PC-9 (cell line): ENCODE measurements around the gene FZD7. TPM values are rescaled to one million over a fixed set of nuclear protein-coding genes. Genes with fewer than 3 reads are reported as not detected.

ENCODE experiments used
- BruUV-seq: library from RNA; stranded (reverse); fragments of 400-500 nt; replicated peaks from 2 replicates; lab custom pipeline; 2021; lab: Mats Ljungman, UMichigan
- CTCF ChIA-PET: fragments of 300-600 bp; sonication (Branson Sonifier 250); formaldehyde crosslinking; loops from one replicate; lab custom pipeline; 2022; ENCODE audit warnings: antibody characterized with exemption; lab: Charles Lee
- POLR2A ChIA-PET: fragments of 300-600 bp; sonication (Branson Sonifier 250); formaldehyde crosslinking; loops from one replicate; lab custom pipeline; 2022; ENCODE audit warnings: antibody characterized with exemption; ENCODE audit not compliant: unreplicated experiment; lab: Charles Lee
- DNase-seq, 2 experiments: peaks; one replicate each; pipeline versions ENCODE4 v3.0.0 to v3.0.0-alpha.2; 2015 to 2022; ENCODE audit warnings: mixed read lengths in 1 of 2
- H2AFZ ChIP-seq: fragments of 200-600 bp; sonication (generic); 2 replicates; pipeline ENCODE4 v1.8.1; 2017; ENCODE audit warnings: antibody characterized with exemption
- H3F3A ChIP-seq: fragments of 200-600 bp; sonication (generic); 2 replicates; pipeline ENCODE4 v1.8.1; 2017; ENCODE audit warnings: antibody characterized with exemption, mild to moderate bottlenecking, low read depth; ENCODE audit not compliant: insufficient read depth
- H3K27ac ChIP-seq: fragments of 200-600 bp; sonication (generic); 2 replicates; pipeline ENCODE4 v1.6.1; 2016; ENCODE audit warnings: mixed run types
- H3K27me3 ChIP-seq: fragments of 200-600 bp; sonication (generic); 2 replicates; pipeline ENCODE4 v1.6.1; 2016; ENCODE audit warnings: low read depth, mixed run types; ENCODE audit not compliant: insufficient read depth
- H3K36me3 ChIP-seq: fragments of 200-600 bp; sonication (generic); 2 replicates; pipeline ENCODE4 v1.6.1; 2016; ENCODE audit warnings: low read depth, mixed run types
- H3K4me1 ChIP-seq: fragments of 200-600 bp; sonication (generic); replicated peaks from 2 replicates; pipeline ENCODE4 v1.6.1; 2016; ENCODE audit warnings: mixed run types; ENCODE audit not compliant: insufficient read depth
- H3K4me2 ChIP-seq: fragments of 200-600 bp; sonication (generic); 2 replicates; pipeline ENCODE4 v1.6.1; 2017; ENCODE audit warnings: mixed run types
- H3K4me3 ChIP-seq: fragments of 200-600 bp; sonication (generic); 2 replicates; pipeline ENCODE4 v1.6.1; 2016; ENCODE audit warnings: mixed run types
- H3K79me2 ChIP-seq: fragments of 200-600 bp; sonication (generic); 2 replicates; pipeline ENCODE4 v1.6.1; 2017; ENCODE audit warnings: low read depth, mixed run types
- H3K9me2 ChIP-seq: fragments of 200-600 bp; sonication (generic); 2 replicates; pipeline ENCODE4 v1.8.1; 2017; ENCODE audit warnings: mild to moderate bottlenecking; ENCODE audit not compliant: insufficient read depth
- H3K9me3 ChIP-seq: fragments of 200-600 bp; sonication (generic); 2 replicates; pipeline ENCODE4 v1.8.1; 2016; ENCODE audit warnings: low read depth; ENCODE audit not compliant: insufficient read depth
- H4K20me1 ChIP-seq: fragments of 200-600 bp; sonication (generic); 2 replicates; pipeline ENCODE4 v1.8.1; 2017; ENCODE audit not compliant: insufficient read depth
- EZH2 ChIP-seq: fragments of 200-600 bp; sonication (generic); IDR thresholded peaks from 2 replicates; pipeline ENCODE4 v1.8.0; 2017; ENCODE audit warnings: antibody characterized with exemption, low read depth
- intact Hi-C: fragments of 100-400 bp; cut with micrococcal nuclease; formaldehyde crosslinking; loops from one replicate; pipeline ENCODE4 v1.10.0; 2022; ENCODE audit not compliant: unreplicated experiment
- total RNA-seq: library from RNA; stranded (reverse); gene quantifications from 2 replicates; pipeline ENCODE4 v1.2.3, GENCODE V29; 2021
- TF ChIP-seq, protein P1 (sequence below): fragments of 200-600 bp; sonication (generic); conservative IDR thresholded peaks from 2 replicates; pipeline ENCODE4 v1.6.1; 2017; ENCODE audit warnings: mixed run types, antibody characterized with exemption, mild to moderate bottlenecking, moderate library complexity

The FZD7 gene
- total RNA-seq, 1 experiment from 2014 or later: 26.8 TPM

DNA sequence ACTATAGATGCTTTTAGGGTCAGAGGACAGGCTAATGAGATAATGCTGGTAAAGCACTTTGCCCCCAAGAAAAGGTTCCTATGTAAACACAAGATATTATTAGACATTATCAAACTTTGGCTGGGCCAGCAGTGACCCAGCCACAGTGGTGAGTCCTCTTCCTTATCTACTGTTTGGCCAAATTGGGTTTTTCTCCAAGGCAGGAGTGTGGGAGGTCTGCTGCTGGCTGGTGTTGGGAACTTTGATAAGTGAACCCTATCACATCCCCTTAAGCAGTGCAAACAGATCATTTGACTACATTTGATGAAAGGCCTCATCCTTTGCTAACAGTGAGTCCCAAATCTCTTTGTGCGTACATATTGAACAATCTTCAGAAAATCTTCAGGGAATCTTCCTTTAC lies 16.2 kb downstream of the FZD7 start:
- DNase-seq: no peak
- POLR2A ChIA-PET: no interaction called here
- Histone ChIP-seq H3K79me2 (no peaks in the 10 kb centered on the region), H3K9me3 (no peaks in the 10 kb centered on the region), H3K4me1 (no peaks in the 10 kb centered on the region), H3K4me2 (no peak overlapping the region), H3K36me3 (no peaks in the 10 kb centered on the region), H3F3A (no peaks in the 10 kb centered on the region), H2AFZ (no peak overlapping the region), H4K20me1 (no peaks in the 10 kb centered on the region), H3K4me3 (no peak overlapping the region), H3K9me2 (no peaks in the 10 kb centered on the region), H3K27me3 (no peaks in the 10 kb centered on the region), H3K27ac (no peak overlapping the region)
- TF ChIP-seq, protein P1, sequence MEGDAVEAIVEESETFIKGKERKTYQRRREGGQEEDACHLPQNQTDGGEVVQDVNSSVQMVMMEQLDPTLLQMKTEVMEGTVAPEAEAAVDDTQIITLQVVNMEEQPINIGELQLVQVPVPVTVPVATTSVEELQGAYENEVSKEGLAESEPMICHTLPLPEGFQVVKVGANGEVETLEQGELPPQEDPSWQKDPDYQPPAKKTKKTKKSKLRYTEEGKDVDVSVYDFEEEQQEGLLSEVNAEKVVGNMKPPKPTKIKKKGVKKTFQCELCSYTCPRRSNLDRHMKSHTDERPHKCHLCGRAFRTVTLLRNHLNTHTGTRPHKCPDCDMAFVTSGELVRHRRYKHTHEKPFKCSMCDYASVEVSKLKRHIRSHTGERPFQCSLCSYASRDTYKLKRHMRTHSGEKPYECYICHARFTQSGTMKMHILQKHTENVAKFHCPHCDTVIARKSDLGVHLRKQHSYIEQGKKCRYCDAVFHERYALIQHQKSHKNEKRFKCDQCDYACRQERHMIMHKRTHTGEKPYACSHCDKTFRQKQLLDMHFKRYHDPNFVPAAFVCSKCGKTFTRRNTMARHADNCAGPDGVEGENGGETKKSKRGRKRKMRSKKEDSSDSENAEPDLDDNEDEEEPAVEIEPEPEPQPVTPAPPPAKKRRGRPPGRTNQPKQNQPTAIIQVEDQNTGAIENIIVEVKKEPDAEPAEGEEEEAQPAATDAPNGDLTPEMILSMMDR: no peak
- TF ChIP-seq EZH2: no peak
- CTCF ChIA-PET: no interaction called here
- intact Hi-C loops: no loop called here
- no TSS peak for BruUV-seq

DNA sequence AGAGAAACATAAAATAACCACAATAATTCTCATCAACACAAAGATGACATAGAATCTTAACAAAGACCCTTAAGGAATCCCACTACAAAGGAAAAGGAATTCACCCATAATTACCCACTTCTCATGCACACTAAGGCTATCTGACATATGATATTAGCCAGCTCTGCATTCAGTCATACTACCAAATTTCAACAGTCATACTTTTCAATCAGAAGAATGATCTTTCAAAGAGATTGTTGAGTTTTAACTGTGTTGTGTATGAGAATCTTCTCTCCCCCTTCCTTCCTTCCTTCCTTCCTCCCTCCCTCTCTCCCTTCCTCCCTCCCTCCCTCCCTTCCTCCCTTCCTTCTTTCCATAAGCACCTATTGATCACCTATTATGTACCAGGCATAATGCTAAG lies 17.0 kb downstream of the FZD7 start:
- H3K4me3 ChIP-seq: no peak overlapping the region
- H3K27me3 ChIP-seq: no peaks in the 10 kb centered on the region
- no peaks in the 10 kb centered on the region for H3K9me3 ChIP-seq
- ChIA-PET POLR2A (no interaction called here), CTCF (no interaction called here)
- DNase-seq: no peak
- intact Hi-C loops: no loop called here
- TF ChIP-seq, protein P1: no peak
- no peak for TF ChIP-seq EZH2
- H3K36me3 ChIP-seq: no peaks in the 10 kb centered on the region
- no peak overlapping the region for H3K27ac ChIP-seq
- no peaks in the 10 kb centered on the region for H4K20me1 ChIP-seq
- H2AFZ ChIP-seq: no peak overlapping the region
- no peak overlapping the region for H3K4me2 ChIP-seq
- H3K4me1 ChIP-seq: no peaks in the 10 kb centered on the region
- BruUV-seq: no TSS peak
- H3K9me2 ChIP-seq: no peaks in the 10 kb centered on the region
- no peaks in the 10 kb centered on the region for H3K79me2 ChIP-seq
- no peaks in the 10 kb centered on the region for H3F3A ChIP-seq

DNA sequence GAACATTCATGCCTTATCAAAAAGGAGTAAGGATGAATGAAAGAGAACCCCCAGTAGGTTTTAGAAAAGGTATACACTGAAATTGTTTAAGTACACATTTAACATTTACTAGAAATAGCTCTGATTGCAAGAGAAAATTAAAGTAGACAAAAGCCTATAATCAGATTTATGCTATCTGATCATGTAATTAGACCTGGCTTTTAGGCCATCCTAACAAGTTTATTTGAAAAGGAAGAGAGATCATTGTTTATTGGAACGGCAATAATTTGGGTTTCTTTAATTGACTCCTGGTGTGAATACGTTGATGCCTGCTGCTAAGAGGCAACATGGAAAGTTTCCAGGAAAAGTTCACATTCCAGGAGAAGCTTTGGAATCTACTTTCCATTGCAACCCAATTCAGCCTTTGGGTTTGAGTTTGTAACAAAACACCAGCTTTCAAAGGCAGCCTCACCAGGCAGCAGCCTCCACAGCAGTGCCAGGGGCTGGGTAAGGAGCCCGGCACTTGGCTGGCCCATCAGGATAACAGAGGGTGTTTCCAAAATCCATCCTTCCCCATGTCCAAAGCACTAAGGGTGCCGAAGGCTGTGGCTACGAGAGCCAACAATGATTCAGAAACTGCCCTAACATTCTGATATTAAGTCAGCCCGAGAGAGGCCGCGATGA lies 18.0 kb downstream of the FZD7 start:
- no peak for DNase-seq
- no peak overlapping the region for H2AFZ ChIP-seq
- H3K4me2 ChIP-seq: no peak overlapping the region
- H3K9me2 ChIP-seq: no peaks in the 10 kb centered on the region
- no peaks in the 10 kb centered on the region for H3K27me3 ChIP-seq
- H3K9me3 ChIP-seq: no peaks in the 10 kb centered on the region
- H3K4me1 ChIP-seq: no peaks in the 10 kb centered on the region
- no peaks in the 10 kb centered on the region for H3K79me2 ChIP-seq
- no peak overlapping the region for H3K27ac ChIP-seq
- intact Hi-C loops: no loop called here
- H4K20me1 ChIP-seq: no peaks in the 10 kb centered on the region
- H3F3A ChIP-seq: no peaks in the 10 kb centered on the region
- TF ChIP-seq, protein P1: no peak
- TF ChIP-seq EZH2: no peak
- no peaks in the 10 kb centered on the region for H3K36me3 ChIP-seq
- BruUV-seq: no TSS peak
- no peak overlapping the region for H3K4me3 ChIP-seq
- ChIA-PET CTCF (no interaction called here), POLR2A (no interaction called here)
